HepG2 (cell line): ENCODE results near the gene WDR31. TPM values are rescaled to one million over a fixed set of nuclear protein-coding genes. Genes with fewer than 3 reads are reported as not detected.
A peak's percentile ranks its signal among the peaks of the same experiment; 100 is the strongest.

ENCODE experiments used
- AGO1 ChIP-seq: fragments of 200-400 bp; formaldehyde crosslinking; IDR thresholded peaks from 2 replicates; pipeline ENCODE4 v1.6.1; 2017; ENCODE audit warnings: mild to moderate bottlenecking, low read depth, low read length, moderate library complexity; ENCODE audit not compliant: poor library complexity, severe bottlenecking
- ATF7-NPFF ChIP-seq: sonication (generic); formaldehyde crosslinking; IDR thresholded peaks from 2 replicates; pipeline ENCODE4 v1.8.1; 2023; ENCODE audit warnings: mild to moderate bottlenecking, low read depth, missing genetic modification reagents, moderate library complexity
- EP300 ChIP-seq, 3 experiments: sonication (generic) in 1 of 3; formaldehyde crosslinking in 1 of 3; IDR thresholded peaks; 2 replicates each; pipeline versions ENCODE4 v1.5.1 to v1.6.1; 2011 to 2020; ENCODE audit warnings: low read depth in 2 of 3, low read length in 2 of 3, borderline replicate concordance in 1 of 3, improper control_type of control experiment in 1 of 3, mild to moderate bottlenecking in 1 of 3, missing genetic modification reagents in 1 of 3, moderate library complexity in 1 of 3
- HDAC2 ChIP-seq: sonication (generic); formaldehyde crosslinking; IDR thresholded peaks from 2 replicates; pipeline ENCODE4 v1.4.0; 2020; ENCODE audit warnings: missing genetic modification reagents
- HOXA5 ChIP-seq: sonication (generic); formaldehyde crosslinking; IDR thresholded peaks from 2 replicates; pipeline ENCODE4 v1.4.0; 2020; ENCODE audit warnings: missing genetic modification reagents
- JUN ChIP-seq: sonication (generic); formaldehyde crosslinking; IDR thresholded peaks from 2 replicates; pipeline ENCODE4 v1.4.0; 2020; ENCODE audit warnings: mild to moderate bottlenecking, missing genetic modification reagents
- MED8 ChIP-seq: sonication (generic); formaldehyde crosslinking; IDR thresholded peaks from 2 replicates; pipeline ENCODE4 v1.8.1; 2023; ENCODE audit warnings: mild to moderate bottlenecking, missing genetic modification reagents; ENCODE audit not compliant: insufficient replicate concordance
- NBN ChIP-seq: fragments of 450-650 bp; conservative IDR thresholded peaks from 2 replicates; pipeline ENCODE4 v1.6.1; 2017
- REPIN1 ChIP-seq: sonication (generic); formaldehyde crosslinking; IDR thresholded peaks from 2 replicates; pipeline ENCODE4 v1.8.0; 2022; ENCODE audit warnings: missing genetic modification reagents, low read depth, mild to moderate bottlenecking, borderline replicate concordance
- RXRA ChIP-seq: sonication (generic); formaldehyde crosslinking; IDR thresholded peaks from 2 replicates; pipeline ENCODE4 v1.5.1; 2020; ENCODE audit warnings: missing genetic modification reagents
- SIN3B ChIP-seq: fragments of 150-350 bp; IDR thresholded peaks from 2 replicates; pipeline ENCODE4 v1.6.1; 2014; ENCODE audit warnings: low read length
- SOX6 ChIP-seq, 2 experiments: fragments of 450-650 bp in 1 of 2; sonication (generic) in 1 of 2; formaldehyde crosslinking in 1 of 2; IDR thresholded peaks; 2 replicates each; pipeline versions ENCODE4 v1.4.0 to v1.6.1; 2017 to 2020; ENCODE audit warnings: antibody characterized with exemption in 1 of 2, mild to moderate bottlenecking in 1 of 2, missing genetic modification reagents in 1 of 2
- TFAP4 ChIP-seq: sonication (generic); IDR thresholded peaks from 2 replicates; pipeline ENCODE4 v1.6.1; 2016; ENCODE audit warnings: low read depth, borderline replicate concordance
- TOPORS ChIP-seq: sonication (generic); formaldehyde crosslinking; IDR thresholded peaks from 2 replicates; pipeline ENCODE4 v1.8.0; 2023; ENCODE audit warnings: mild to moderate bottlenecking, missing genetic modification reagents
- ZBTB14 ChIP-seq: sonication (generic); formaldehyde crosslinking; IDR thresholded peaks from 2 replicates; pipeline ENCODE4 v1.4.0; 2020; ENCODE audit warnings: missing genetic modification reagents
- ZFP90 ChIP-seq: sonication (generic); formaldehyde crosslinking; IDR thresholded peaks from 2 replicates; pipeline ENCODE4 v1.8.0; 2022; ENCODE audit warnings: missing genetic modification reagents, mild to moderate bottlenecking, inconsistent platforms, borderline replicate concordance
- ZNF18 ChIP-seq: sonication (generic); formaldehyde crosslinking; IDR thresholded peaks from 2 replicates; pipeline ENCODE4 v1.8.0; 2022; ENCODE audit warnings: mild to moderate bottlenecking, missing genetic modification reagents; ENCODE audit not compliant: insufficient replicate concordance
- ZNF503 ChIP-seq: sonication (generic); formaldehyde crosslinking; IDR thresholded peaks from 2 replicates; pipeline ENCODE4 v1.4.0; 2020; ENCODE audit warnings: missing genetic modification reagents
- ZNF564 ChIP-seq: sonication (generic); formaldehyde crosslinking; IDR thresholded peaks from 2 replicates; pipeline ENCODE4 v1.8.1; 2023; ENCODE audit warnings: mild to moderate bottlenecking, missing genetic modification reagents
- ZNF740 ChIP-seq: sonication (generic); formaldehyde crosslinking; IDR thresholded peaks from 2 replicates; pipeline ENCODE4 v1.4.0; 2020; ENCODE audit warnings: missing genetic modification reagents
- ZNF891 ChIP-seq: sonication (generic); formaldehyde crosslinking; IDR thresholded peaks from 2 replicates; pipeline ENCODE4 v1.5.0; 2020; ENCODE audit warnings: mild to moderate bottlenecking, missing genetic modification reagents
- ZSCAN31 ChIP-seq: sonication (generic); formaldehyde crosslinking; IDR thresholded peaks from 2 replicates; pipeline ENCODE4 v1.5.0; 2020; ENCODE audit warnings: low read depth, mild to moderate bottlenecking, missing genetic modification reagents
- polyA plus RNA-seq, 8 experiments: library from polyadenylated mRNA; depleted of rRNA in 3 of 8; stranded (reverse) in 7 of 8; unstranded in 1 of 8; fragments of >200 nt; fragmentation: Illumina TruSeq in 4 of 8; extraction: Trizol in 4 of 8; gene quantifications; 2 replicates each; pipeline versions ENCODE4 v1.2.1 to v1.2.3, GENCODE V29; 2011 to 2016; ENCODE audit warnings: low read depth in 4 of 8, missing spikeins in 1 of 8, mixed read lengths in 1 of 8; ENCODE audit not compliant: insufficient read depth in 1 of 8
- total RNA-seq, 5 experiments: library from RNA; depleted of rRNA; stranded (reverse); fragments of >200 nt; fragmentation: Illumina TruSeq; extraction: Trizol; gene quantifications; 2 replicates each; pipeline ENCODE4 v1.2.3, GENCODE V29; 2016; ENCODE audit warnings: low read depth in 1 of 5

The WDR31 gene
- total and polyA plus RNA-seq, 2 of the 13 experiments (the other 11 are each of a cell fraction or from before 2014, with no cell fraction given): 0.33 to 1.7 TPM

GRCh38 chr9:113387560-113388230 lies 47.6 kb upstream of the WDR31 start (continued):
- TF ChIP-seq MED8 (CRISPR knock-in tag): peak; percentile 41
- TF ChIP-seq AGO1: no peak
- TF ChIP-seq RXRA (CRISPR knock-in tag): peak; percentile 93
- no peak for TF ChIP-seq SOX6 (IDR thresholded peaks at IDR 0.05)
- TF ChIP-seq SOX6 (CRISPR knock-in tag; IDR thresholded peaks at IDR 0.05): peak; percentile 88
- TF ChIP-seq TOPORS (CRISPR knock-in tag): 0 out of 2 replicates have a peak, but pooled peaks have one; percentile 66
- peak; percentile 59; the same call in 1 of the 2 replicates for TF ChIP-seq ZNF564 (CRISPR knock-in tag)
- peak; percentile 37; the same call in 1 of the 2 replicates for TF ChIP-seq TFAP4
- peak; percentile 67; the same call in 1 of the 2 replicates for TF ChIP-seq ZFP90
- TF ChIP-seq ZNF891 (CRISPR knock-in tag): 0 out of 2 replicates have a peak, but pooled peaks have one; percentile 22
- peak; percentile 41 to 83; a peak in 3 of 4 replicates for TF ChIP-seq EP300 (IDR thresholded peaks at IDR 0.05; ENCODE audit: low read depth in 2 of 2, low read length in 2 of 2)
- 0 out of 2 replicates have a peak, but pooled peaks have one; percentile 11 for TF ChIP-seq EP300 (CRISPR knock-in tag; IDR thresholded peaks at IDR 0.05; ENCODE audit: borderline replicate concordance)
- peak; percentile 81 for TF ChIP-seq ZSCAN31 (CRISPR knock-in tag)
- peak; percentile 86 for TF ChIP-seq ZNF503 (CRISPR knock-in tag)
- peak; percentile 85 for TF ChIP-seq HOXA5 (CRISPR knock-in tag)
- no peak for TF ChIP-seq ZNF18 (CRISPR knock-in tag)
- peak; percentile 42; the same call in 1 of the 2 replicates for TF ChIP-seq REPIN1 (CRISPR knock-in tag)
- no peak for TF ChIP-seq ZBTB14
- no peak for TF ChIP-seq ZNF740 (CRISPR knock-in tag)
- TF ChIP-seq HDAC2 (CRISPR knock-in tag): peak; percentile 86
- peak; percentile 32; the same call in 1 of the 2 replicates for TF ChIP-seq ATF7-NPFF (CRISPR knock-in tag)
- TF ChIP-seq NBN: no peak
- TF ChIP-seq JUN (CRISPR knock-in tag): no peak
- peak; percentile 30; the same call in 1 of the 2 replicates for TF ChIP-seq SIN3B
